Activated T-cell treated with anti-CD3 and anti-CD28 coated beads for 4 hours (primary cell): Measurements from ENCODE around the gene CASK.
"Not testable (repeated sequence)": the region's sequence is repeated elsewhere in the genome, so short reads cannot be mapped to it uniquely, and the experiment has no call there.

ENCODE experiments used
- DNase-seq: peaks from one replicate; pipeline ENCODE4 v3.0.0-alpha.2; 2020

CASK gene

GRCh38 chrX:41553688-41554087 lies 369.7 kb downstream of the CASK start:
- DNase-seq = no peak

- no peak for DNase-seq
Observed at GRCh38 chrX:41548411-41548810, 374.9 kb downstream of the CASK start.

- no peak for DNase-seq
Observed at GRCh38 chrX:41543668-41544067, 379.7 kb downstream of the CASK start.

- DNase-seq = no peak
Observed at GRCh38 chrX:41543025-41543424, 380.3 kb downstream of the CASK start.

- DNase-seq = no peak
Observed at GRCh38 chrX:41542536-41542935, 380.8 kb downstream of the CASK start.

- DNase-seq = no peak
Observed at GRCh38 chrX:41542135-41542534, 381.2 kb downstream of the CASK start.

GRCh38 chrX:41541386-41541785 lies 382.0 kb downstream of the CASK start:
- no peak for DNase-seq

- DNase-seq = no peak
Observed at GRCh38 chrX:41538707-41539106, 384.6 kb downstream of the CASK start.

- DNase-seq = no peak
Observed at GRCh38 chrX:41530085-41530484, 393.3 kb downstream of the CASK start.

GRCh38 chrX:41529221-41529620 lies 394.1 kb downstream of the CASK start:
- no peak for DNase-seq

GRCh38 chrX:41528784-41529183 lies 394.6 kb downstream of the CASK start:
- DNase-seq = no peak

- no peak for DNase-seq
Observed at GRCh38 chrX:41526925-41527324, 396.4 kb downstream of the CASK start.

GRCh38 chrX:41526271-41526670 lies 397.1 kb downstream of the CASK start:
- no peak for DNase-seq

GRCh38 chrX:41522671-41523070 lies 400.7 kb downstream of the CASK start:
- no peak for DNase-seq

GRCh38 chrX:41522081-41522480 lies 401.3 kb downstream of the CASK start:
- no peak for DNase-seq

GRCh38 chrX:41519468-41519867 lies 403.9 kb downstream of the CASK start:
- DNase-seq = no peak

- DNase-seq = no peak
Observed at GRCh38 chrX:41518841-41519220, 404.5 kb downstream of the CASK start.

GRCh38 chrX:41518127-41518840 lies 405.1 kb downstream of the CASK start:
- DNase-seq = peak; percentile 3

- DNase-seq = no peak
Observed at GRCh38 chrX:41516999-41517765, 406.2 kb downstream of the CASK start.

GRCh38 chrX:41516456-41516855 lies 406.9 kb downstream of the CASK start:
- DNase-seq = no peak

GRCh38 chrX:41515376-41515775 lies 408.0 kb downstream of the CASK start:
- no peak for DNase-seq

GRCh38 chrX:41514179-41514578 lies 409.2 kb downstream of the CASK start:
- DNase-seq = no peak

- DNase-seq = not testable (repeated sequence)
Observed at GRCh38 chrX:41512853-41513252, 410.5 kb downstream of the CASK start.

- DNase-seq = no peak
Observed at GRCh38 chrX:41512394-41512793, 411.0 kb downstream of the CASK start.

GRCh38 chrX:41507919-41508318 lies 415.4 kb downstream of the CASK start:
- no peak for DNase-seq
